Mucosa of descending colon (tissue), 3 donors: ENCODE measurements around the gene HOMER2. TPM values are rescaled to one million over a fixed set of nuclear protein-coding genes. Genes with fewer than 3 reads are reported as not detected.
A peak's percentile ranks its signal among the peaks of the same experiment; 100 is the strongest.

ENCODE experiments used
- ATAC-seq: fragments of 200-7000 bp; cut with Tn5 transposase; one replicate; pipeline ENCODE4 v1.9.1; 2020; ENCODE audit warnings: mild to moderate bottlenecking, moderate library complexity
- DNase-seq, 3 donors: peaks; one replicate each; pipeline ENCODE4 v3.0.0-alpha.2; 2020
- H3K36me3 ChIP-seq: fragments of 200-600 bp; one replicate; pipeline ENCODE4 v1.8.0; 2021; ENCODE audit warnings: low read depth, mild to moderate bottlenecking
- H3K4me1 ChIP-seq: fragments of 200-600 bp; one replicate; pipeline ENCODE4 v1.8.0; 2021; ENCODE audit warnings: low read depth, mild to moderate bottlenecking
- H3K4me3 ChIP-seq: fragments of 200-600 bp; one replicate; pipeline ENCODE4 v1.8.0; 2021; ENCODE audit warnings: mild to moderate bottlenecking
- H3K9me3 ChIP-seq: fragments of 200-600 bp; one replicate; pipeline ENCODE4 v1.8.0; 2021; ENCODE audit warnings: mild to moderate bottlenecking
- intact Hi-C, 2 donors: fragments of 100-400 bp; cut with DNase I in 1 of 2; cut with micrococcal nuclease in 1 of 2; formaldehyde crosslinking; loops; one replicate each; pipeline versions ENCODE4 v1.11.0 to v1.11.1; 2022; cut with DNase I, micrococcal nuclease
- total RNA-seq, 3 donors: library from RNA; stranded (reverse); fragmentation: NEBNext Ultra II Directional in 2 of 3; extraction: Animal tissue kit (Norgen Biotek cat#: 25700) in 2 of 3; gene quantifications; one replicate each; pipeline versions ENCODE4 v1.2.1 to v1.2.4, GENCODE V29; 2021 to 2023
- TF ChIP-seq, protein P1 (sequence below): fragments of 200-600 bp; IDR thresholded peaks from one replicate; pipeline ENCODE4 v1.8.0; 2022; ENCODE audit warnings: antibody characterized with exemption, mild to moderate bottlenecking
- donor health status: DM: no; HTN: no; CAD: no; lungs with moderate emphysema.
- donor health status: DM: no; HTN: no; CAD: no.
- donor health status: DM: no; HTN: yes; CAD: no.

Gene HOMER2
- total RNA-seq, 3 donors from 2014 or later, result 1.9 to 16.3 (median 2.1) TPM

DNA sequence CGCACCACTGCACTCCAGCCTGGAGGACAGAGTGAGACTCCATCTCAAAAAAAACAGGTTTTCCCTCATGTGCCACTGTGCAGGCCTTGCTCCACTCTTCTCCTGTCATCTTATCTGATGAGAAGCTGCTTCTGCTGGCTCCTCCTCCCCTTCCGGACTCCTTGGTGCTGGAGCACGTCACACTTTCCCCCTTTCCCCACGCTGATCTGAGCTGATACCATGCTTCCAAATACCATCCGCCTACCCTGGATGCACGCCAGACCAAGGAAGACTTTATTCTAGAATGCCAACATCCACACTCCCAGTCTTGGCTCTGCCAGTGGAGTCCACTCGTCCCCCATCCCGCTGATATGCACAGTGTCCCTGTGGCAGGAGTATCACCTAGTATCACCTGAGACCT, 31.3 kb downstream of the HOMER2 start:
- Histone ChIP-seq H3K9me3 (no peaks in the 10 kb centered on the region), H3K4me1 (no peaks in the 10 kb centered on the region), H3K36me3 (no peaks in the 10 kb centered on the region), H3K4me3 (no peak overlapping the region)
- DNase-seq, result no peak
- no peak for ATAC-seq
- intact Hi-C loops, result no loop called here
- TF ChIP-seq, protein P1, sequence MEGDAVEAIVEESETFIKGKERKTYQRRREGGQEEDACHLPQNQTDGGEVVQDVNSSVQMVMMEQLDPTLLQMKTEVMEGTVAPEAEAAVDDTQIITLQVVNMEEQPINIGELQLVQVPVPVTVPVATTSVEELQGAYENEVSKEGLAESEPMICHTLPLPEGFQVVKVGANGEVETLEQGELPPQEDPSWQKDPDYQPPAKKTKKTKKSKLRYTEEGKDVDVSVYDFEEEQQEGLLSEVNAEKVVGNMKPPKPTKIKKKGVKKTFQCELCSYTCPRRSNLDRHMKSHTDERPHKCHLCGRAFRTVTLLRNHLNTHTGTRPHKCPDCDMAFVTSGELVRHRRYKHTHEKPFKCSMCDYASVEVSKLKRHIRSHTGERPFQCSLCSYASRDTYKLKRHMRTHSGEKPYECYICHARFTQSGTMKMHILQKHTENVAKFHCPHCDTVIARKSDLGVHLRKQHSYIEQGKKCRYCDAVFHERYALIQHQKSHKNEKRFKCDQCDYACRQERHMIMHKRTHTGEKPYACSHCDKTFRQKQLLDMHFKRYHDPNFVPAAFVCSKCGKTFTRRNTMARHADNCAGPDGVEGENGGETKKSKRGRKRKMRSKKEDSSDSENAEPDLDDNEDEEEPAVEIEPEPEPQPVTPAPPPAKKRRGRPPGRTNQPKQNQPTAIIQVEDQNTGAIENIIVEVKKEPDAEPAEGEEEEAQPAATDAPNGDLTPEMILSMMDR, result no peak

DNA sequence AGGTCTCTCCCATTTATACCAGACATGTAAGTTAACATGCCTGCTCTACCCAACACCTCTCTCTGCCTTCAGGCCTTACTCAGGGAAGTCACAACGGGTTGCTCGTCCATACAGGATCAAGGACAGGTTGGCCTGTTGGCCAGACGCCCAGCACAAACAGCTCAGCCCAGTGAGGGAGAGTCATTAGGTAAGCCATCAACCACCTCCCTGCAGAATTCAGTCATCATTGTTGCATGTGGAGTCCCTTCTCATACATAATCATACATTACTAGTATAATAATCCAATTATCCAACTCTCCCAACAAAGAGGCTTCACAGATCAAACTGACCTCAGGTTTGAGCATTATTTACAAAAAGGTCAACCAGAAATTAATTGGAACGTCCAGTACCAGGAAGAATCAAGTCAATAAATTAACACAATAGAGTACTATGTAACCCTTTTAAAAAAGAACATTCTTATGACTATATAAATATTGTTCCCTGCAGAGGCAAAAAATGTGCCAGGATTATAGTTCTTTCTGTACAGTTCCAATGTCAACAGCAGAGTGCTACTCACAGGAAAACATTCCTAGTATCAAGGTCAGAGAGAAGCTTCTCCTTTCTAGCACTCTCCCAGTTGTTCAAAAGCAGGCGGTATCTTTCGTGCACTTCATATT, 33.2 kb downstream of the HOMER2 start:
- peak in 2 of 3 donors; percentile 48 to 55 for DNase-seq
- Histone ChIP-seq H3K9me3 (no peaks in the 10 kb centered on the region), H3K4me3 (no peak overlapping the region), H3K36me3 (no peaks in the 10 kb centered on the region), H3K4me1 (no peaks in the 10 kb centered on the region)
- intact Hi-C loops, result no loop called here
- TF ChIP-seq, protein P1, result no peak
- peak; percentile 76 for ATAC-seq

DNA sequence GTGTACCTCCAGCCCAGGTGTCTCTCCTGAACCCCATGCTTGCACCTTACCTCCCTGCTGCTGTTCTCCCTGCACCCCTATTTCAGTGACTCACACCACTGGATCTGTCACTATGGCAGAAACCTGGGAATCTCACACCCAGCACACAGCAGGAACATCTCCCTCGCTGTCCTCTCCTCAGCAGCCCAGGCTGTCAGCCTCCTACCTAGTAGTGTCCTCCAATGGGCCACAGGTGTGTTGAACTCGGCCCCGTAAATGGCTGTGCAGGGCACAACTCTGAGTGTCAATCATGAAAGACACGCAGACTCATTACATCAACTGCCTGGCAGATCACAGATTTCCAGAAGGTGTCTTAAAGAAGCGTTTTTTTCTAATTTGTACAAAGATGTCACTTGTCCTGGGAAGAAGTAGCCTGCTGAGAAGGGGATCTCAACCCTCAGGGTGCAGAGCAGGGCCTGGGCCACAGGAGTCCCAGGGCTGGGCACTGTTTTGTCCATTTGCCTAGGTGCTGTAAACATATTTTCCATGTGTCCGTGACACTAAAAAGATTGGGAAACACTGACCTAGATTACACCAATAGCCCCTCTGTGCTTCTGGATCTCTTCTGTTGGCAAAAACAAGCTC, 33.8 kb downstream of the HOMER2 start:
- no peaks in the 10 kb centered on the region for H3K4me1 ChIP-seq
- no peaks in the 10 kb centered on the region for H3K36me3 ChIP-seq
- DNase-seq (no peak), ATAC-seq (no peak)
- H3K4me3 ChIP-seq, result no peak overlapping the region
- intact Hi-C loops, result no loop called here
- no peaks in the 10 kb centered on the region for H3K9me3 ChIP-seq
- TF ChIP-seq, protein P1, result no peak

DNA sequence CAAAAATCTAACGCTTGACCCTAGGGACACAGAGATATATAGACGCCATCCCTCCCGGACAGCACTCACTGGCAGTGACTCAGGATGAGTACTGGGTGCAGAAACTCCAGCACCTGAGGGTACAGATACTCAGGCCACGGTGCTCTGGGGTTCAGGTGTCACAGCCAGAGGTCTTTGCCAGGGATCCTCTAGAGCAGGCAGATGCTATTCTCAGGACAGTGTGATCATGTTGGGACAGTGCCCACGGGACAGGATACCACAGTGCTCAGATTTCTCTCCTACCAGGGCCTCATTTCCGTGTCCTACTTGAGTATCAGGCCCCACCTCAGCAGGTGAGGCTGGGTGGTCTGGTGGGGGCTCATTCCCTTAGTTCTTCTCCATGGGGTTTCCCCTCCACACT, 34.4 kb downstream of the HOMER2 start:
- ATAC-seq (no peak), DNase-seq (no peak)
- intact Hi-C loops, result no loop called here
- Histone ChIP-seq H3K9me3 (no peaks in the 10 kb centered on the region), H3K4me3 (no peak overlapping the region), H3K36me3 (no peaks in the 10 kb centered on the region), H3K4me1 (no peaks in the 10 kb centered on the region)
- TF ChIP-seq, protein P1, result no peak

DNA sequence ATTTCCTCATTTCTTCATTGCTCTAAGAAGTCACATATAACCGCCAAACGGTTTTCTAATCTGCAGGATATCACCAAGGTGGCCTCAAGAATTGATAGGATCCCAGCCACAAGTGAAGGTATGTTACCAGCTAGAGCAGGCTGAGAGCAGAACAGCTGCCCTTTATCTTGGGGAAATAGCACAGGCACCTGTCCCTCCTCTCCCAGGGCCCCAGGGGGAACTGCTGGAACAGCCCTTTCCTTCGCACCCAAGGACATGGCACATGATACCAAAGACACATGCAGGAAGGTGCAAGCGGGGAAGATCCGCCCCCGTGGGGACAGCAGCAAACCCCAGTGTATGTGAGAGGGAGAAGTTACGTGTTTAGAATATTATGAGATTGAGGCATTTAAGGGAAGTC, 35.3 kb downstream of the HOMER2 start:
- Histone ChIP-seq H3K9me3 (no peaks in the 10 kb centered on the region), H3K36me3 (no peaks in the 10 kb centered on the region), H3K4me3 (no peak overlapping the region), H3K4me1 (no peaks in the 10 kb centered on the region)
- intact Hi-C loops, result no loop called here
- ATAC-seq, result no peak
- DNase-seq, result no peak
- TF ChIP-seq, protein P1, result no peak
